GM23248 (cell line): Measurements from ENCODE around the gene NHLRC1. TPM values are rescaled to one million over a fixed set of nuclear protein-coding genes. Genes with fewer than 3 reads are reported as not detected.

Experiments used
- DNase-seq: peaks from one replicate; pipeline ENCODE4 v3.0.0-alpha.2; 2015
- H2AFZ ChIP-seq: fragments of 200-600 bp; sonication (generic); 2 replicates; pipeline ENCODE4 v1.6.1; 2016; ENCODE audit warnings: antibody characterized with exemption
- H3F3A ChIP-seq: fragments of 200-600 bp; sonication (generic); 2 replicates; pipeline ENCODE4 v1.6.1; 2016; ENCODE audit warnings: mild to moderate bottlenecking, antibody characterized with exemption, mixed run types; ENCODE audit not compliant: insufficient read depth
- H3K27ac ChIP-seq: fragments of 200-600 bp; sonication (generic); 2 replicates; pipeline ENCODE4 v1.5.1; 2016; ENCODE audit warnings: mild to moderate bottlenecking
- H3K27me3 ChIP-seq: fragments of 200-600 bp; sonication (generic); replicated peaks from 2 replicates; pipeline ENCODE4 v1.6.1; 2016; ENCODE audit warnings: mild to moderate bottlenecking; ENCODE audit not compliant: insufficient read depth
- H3K36me3 ChIP-seq: fragments of 200-600 bp; sonication (generic); 2 replicates; pipeline ENCODE4 v1.6.1; 2016; ENCODE audit warnings: low read depth, mild to moderate bottlenecking
- H3K4me1 ChIP-seq: fragments of 200-600 bp; sonication (generic); 2 replicates; pipeline ENCODE4 v1.6.1; 2016; ENCODE audit warnings: mild to moderate bottlenecking; ENCODE audit not compliant: insufficient read depth
- H3K4me2 ChIP-seq: fragments of 200-600 bp; sonication (generic); one replicate; pipeline ENCODE4 v1.6.1; 2016; ENCODE audit warnings: mild to moderate bottlenecking; ENCODE audit not compliant: unreplicated experiment
- H3K4me3 ChIP-seq: fragments of 200-600 bp; sonication (generic); 2 replicates; pipeline ENCODE4 v1.5.1; 2016; ENCODE audit warnings: mild to moderate bottlenecking
- H3K79me2 ChIP-seq: fragments of 200-600 bp; sonication (generic); 2 replicates; pipeline ENCODE4 v1.6.1; 2016; ENCODE audit warnings: mild to moderate bottlenecking; ENCODE audit not compliant: insufficient read depth
- H3K9ac ChIP-seq: fragments of 200-600 bp; sonication (generic); 2 replicates; pipeline ENCODE4 v1.6.1; 2016; ENCODE audit warnings: mild to moderate bottlenecking
- H3K9me2 ChIP-seq: fragments of 200-600 bp; sonication (generic); 2 replicates; pipeline ENCODE4 v1.6.1; 2016; ENCODE audit warnings: mixed run types, mild to moderate bottlenecking, moderate library complexity; ENCODE audit not compliant: insufficient read depth
- H3K9me3 ChIP-seq: fragments of 200-600 bp; sonication (generic); one replicate; pipeline ENCODE4 v1.6.1; 2017; ENCODE audit warnings: low read depth
- H4K20me1 ChIP-seq: fragments of 200-600 bp; sonication (generic); 2 replicates; pipeline ENCODE4 v1.6.0; 2016; ENCODE audit not compliant: insufficient read depth
- EZH2 ChIP-seq: fragments of 200-600 bp; sonication (generic); IDR thresholded peaks from 2 replicates; pipeline ENCODE4 v1.6.1; 2018; ENCODE audit warnings: antibody characterized with exemption, mild to moderate bottlenecking; ENCODE audit not compliant: insufficient read depth, poor library complexity, severe bottlenecking
- EZH2phosphoT487 ChIP-seq: fragments of 200-600 bp; sonication (generic); IDR thresholded peaks from 2 replicates; pipeline ENCODE4 v1.6.1; 2018; ENCODE audit warnings: antibody characterized with exemption, moderate library complexity, mild to moderate bottlenecking, low read depth; ENCODE audit not compliant: insufficient read depth
- WGBS, 2 experiments: methylation state at CpG; one replicate each; pipeline ENCODE4 v1.1.6; 2015 to 2017; ENCODE audit warnings: low lambda C conversion rate in 2 of 2, low coverage in 1 of 2; ENCODE audit errors: missing lambda C conversion rate in 2 of 2; 5-methylcytosine and 5-hydroxymethylcytosine counted together
- in situ Hi-C: fragments of 300-500 bp; cut with MboI; formaldehyde crosslinking; loops from 2 replicates; pipeline ENCODE4 v1.15.0; 2020
- polyA plus RNA-seq: library from polyadenylated mRNA; unstranded; fragments of >200 nt; fragmentation: Nextera tagmentation; extraction: Ambion mirVana; gene quantifications from 2 replicates; pipeline ENCODE4 v1.2.1, GENCODE V29; 2016
- total RNA-seq: library from RNA; depleted of rRNA; stranded (reverse); fragments of >200 nt; shearing (Covaris generic); gene quantifications from 2 replicates; pipeline ENCODE4 v1.2.3, GENCODE V29; 2014

The NHLRC1 gene
- total and polyA plus RNA-seq, 2 experiments from 2014 or later: 2.5 to 3.1 TPM

GRCh38 chr6:18090349-18090786, 32.1 kb downstream of the NHLRC1 start:
- H4K20me1 ChIP-seq: no peaks in the 10 kb centered on the region
- no peak overlapping the region for H3K4me2 ChIP-seq
- no peaks in the 10 kb centered on the region for H3K4me1 ChIP-seq
- H3K9ac ChIP-seq: no peak overlapping the region
- WGBS, 2 experiments: 39 to 69% methylated on average over 1 of the region's 1 CpG
- in situ Hi-C loops: no loop called here
- no peak overlapping the region for H3K27ac ChIP-seq
- no peak for DNase-seq
- no peaks in the 10 kb centered on the region for H3K27me3 ChIP-seq
- no peaks in the 10 kb centered on the region for H3K9me2 ChIP-seq
- no peaks in the 10 kb centered on the region for H3K79me2 ChIP-seq
- no peak overlapping the region for H3K4me3 ChIP-seq
- H2AFZ ChIP-seq: no peak overlapping the region
- no peaks in the 10 kb centered on the region for H3F3A ChIP-seq
- no peaks in the 10 kb centered on the region for H3K36me3 ChIP-seq
- TF ChIP-seq EZH2phosphoT487 (no peak), EZH2 (no peak)
- no peaks in the 10 kb centered on the region for H3K9me3 ChIP-seq

GRCh38 chr6:18088419-18089296, 33.8 kb downstream of the NHLRC1 start:
- Histone ChIP-seq H3K4me2 (no peak overlapping the region), H3K4me3 (no peak overlapping the region), H4K20me1 (no peaks in the 10 kb centered on the region), H3K9me2 (no peaks in the 10 kb centered on the region), H3K27me3 (no peaks in the 10 kb centered on the region), H3K36me3 (no peaks in the 10 kb centered on the region), H2AFZ (no peak overlapping the region), H3K9ac (no peak overlapping the region), H3K27ac (no peak overlapping the region), H3K4me1 (no peaks in the 10 kb centered on the region), H3K9me3 (no peaks in the 10 kb centered on the region), H3F3A (no peaks in the 10 kb centered on the region), H3K79me2 (no peaks in the 10 kb centered on the region)
- WGBS, 2 experiments: 67 to 68% methylated on average over 5 of the region's 5 CpGs
- TF ChIP-seq EZH2 (no peak), EZH2phosphoT487 (no peak)
- in situ Hi-C loops: no loop called here
- DNase-seq: no peak

- Histone ChIP-seq H3K4me2 (no peak overlapping the region), H3K27me3 (no peaks in the 10 kb centered on the region), H3K79me2 (no peaks in the 10 kb centered on the region), H3K4me1 (no peaks in the 10 kb centered on the region), H3K9me2 (no peaks in the 10 kb centered on the region), H2AFZ (no peak overlapping the region), H3F3A (no peaks in the 10 kb centered on the region), H3K4me3 (no peak overlapping the region), H3K9ac (no peak overlapping the region), H3K27ac (no peak overlapping the region), H3K9me3 (no peaks in the 10 kb centered on the region), H3K36me3 (no peaks in the 10 kb centered on the region), H4K20me1 (no peaks in the 10 kb centered on the region)
- TF ChIP-seq EZH2: no peak
- no peak for TF ChIP-seq EZH2phosphoT487
- WGBS, 2 experiments: 84 to 85% methylated on average over 5 of the region's 5 CpGs
- in situ Hi-C loops: no loop called here
- no peak for DNase-seq
Measured at GRCh38 chr6:18087396-18088165, 34.9 kb downstream of the NHLRC1 start.

GRCh38 chr6:18081025-18081668, 41.3 kb downstream of the NHLRC1 start:
- H3K4me3 ChIP-seq: no peak overlapping the region
- no peak overlapping the region for H3K27ac ChIP-seq
- DNase-seq: no peak
- no peaks in the 10 kb centered on the region for H3K9me2 ChIP-seq
- no peak overlapping the region for H3K4me2 ChIP-seq
- no peaks in the 10 kb centered on the region for H3K27me3 ChIP-seq
- no peaks in the 10 kb centered on the region for H4K20me1 ChIP-seq
- no peaks in the 10 kb centered on the region for H3K79me2 ChIP-seq
- H3K36me3 ChIP-seq: no peaks in the 10 kb centered on the region
- WGBS, 2 experiments: 78 to 83% methylated on average over 11 of the region's 11 CpGs
- H3K9ac ChIP-seq: no peak overlapping the region
- peaks cover 5% of the 10 kb centered on the region; the same call in 1 of the 2 replicates for H3F3A ChIP-seq
- no peak overlapping the region for H2AFZ ChIP-seq
- peaks cover 6% of the 10 kb centered on the region for H3K4me1 ChIP-seq
- TF ChIP-seq EZH2phosphoT487: no peak
- TF ChIP-seq EZH2: no peak
- in situ Hi-C loops: no loop called here
- no peaks in the 10 kb centered on the region for H3K9me3 ChIP-seq
